ENCODE data around the gene CPT1C.

DNA sequence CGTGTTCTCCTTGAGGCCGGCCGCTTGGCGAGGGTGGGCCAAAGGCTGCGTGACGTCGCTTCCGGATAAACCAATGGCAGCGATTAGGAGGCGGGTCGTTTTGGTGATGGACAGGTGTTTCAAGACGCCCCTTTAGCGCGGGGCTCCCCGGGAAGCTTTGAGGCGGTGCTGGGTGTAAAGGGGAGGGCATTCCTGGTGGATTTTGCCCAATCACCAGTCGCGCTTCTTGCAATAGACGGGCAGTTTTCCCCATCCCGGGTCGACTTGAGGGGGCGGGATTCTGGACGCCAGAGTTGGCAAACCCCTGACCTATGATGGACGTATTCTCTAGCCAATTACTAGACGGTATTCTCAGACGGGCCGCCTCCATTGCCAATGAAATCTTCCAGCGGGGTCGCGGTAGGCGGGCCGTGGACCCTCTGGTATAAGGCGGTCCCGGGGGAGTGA, 14.1 kb upstream of the CPT1C start:
- TF ChIP-seq, protein P1, sequence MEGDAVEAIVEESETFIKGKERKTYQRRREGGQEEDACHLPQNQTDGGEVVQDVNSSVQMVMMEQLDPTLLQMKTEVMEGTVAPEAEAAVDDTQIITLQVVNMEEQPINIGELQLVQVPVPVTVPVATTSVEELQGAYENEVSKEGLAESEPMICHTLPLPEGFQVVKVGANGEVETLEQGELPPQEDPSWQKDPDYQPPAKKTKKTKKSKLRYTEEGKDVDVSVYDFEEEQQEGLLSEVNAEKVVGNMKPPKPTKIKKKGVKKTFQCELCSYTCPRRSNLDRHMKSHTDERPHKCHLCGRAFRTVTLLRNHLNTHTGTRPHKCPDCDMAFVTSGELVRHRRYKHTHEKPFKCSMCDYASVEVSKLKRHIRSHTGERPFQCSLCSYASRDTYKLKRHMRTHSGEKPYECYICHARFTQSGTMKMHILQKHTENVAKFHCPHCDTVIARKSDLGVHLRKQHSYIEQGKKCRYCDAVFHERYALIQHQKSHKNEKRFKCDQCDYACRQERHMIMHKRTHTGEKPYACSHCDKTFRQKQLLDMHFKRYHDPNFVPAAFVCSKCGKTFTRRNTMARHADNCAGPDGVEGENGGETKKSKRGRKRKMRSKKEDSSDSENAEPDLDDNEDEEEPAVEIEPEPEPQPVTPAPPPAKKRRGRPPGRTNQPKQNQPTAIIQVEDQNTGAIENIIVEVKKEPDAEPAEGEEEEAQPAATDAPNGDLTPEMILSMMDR (IDR thresholded peaks at IDR 0.05; ENCODE audit: poor library complexity), result no peak
- TF ChIP-seq EZH2 (IDR thresholded peaks at IDR 0.05; ENCODE audit: borderline replicate concordance) (no peak), EZH2phosphoT487 (IDR thresholded peaks at IDR 0.05; ENCODE audit: low read depth, severe bottlenecking, unreplicated experiment) (no peak)

Data from hepatocyte (in vitro differentiated cells).